ENCODE results near the gene ADCY10. TPM values are rescaled to one million over a fixed set of nuclear protein-coding genes. Genes with fewer than 3 reads are reported as not detected.
"Not testable (repeated sequence)": the region's sequence is repeated elsewhere in the genome, so short reads cannot be mapped to it uniquely, and the experiment has no call there.

The ADCY10 gene
- total RNA-seq, 8 experiments from 2014 or later: 0.04 to 1.3 (median 0.60) TPM; not detected in 1

DNA sequence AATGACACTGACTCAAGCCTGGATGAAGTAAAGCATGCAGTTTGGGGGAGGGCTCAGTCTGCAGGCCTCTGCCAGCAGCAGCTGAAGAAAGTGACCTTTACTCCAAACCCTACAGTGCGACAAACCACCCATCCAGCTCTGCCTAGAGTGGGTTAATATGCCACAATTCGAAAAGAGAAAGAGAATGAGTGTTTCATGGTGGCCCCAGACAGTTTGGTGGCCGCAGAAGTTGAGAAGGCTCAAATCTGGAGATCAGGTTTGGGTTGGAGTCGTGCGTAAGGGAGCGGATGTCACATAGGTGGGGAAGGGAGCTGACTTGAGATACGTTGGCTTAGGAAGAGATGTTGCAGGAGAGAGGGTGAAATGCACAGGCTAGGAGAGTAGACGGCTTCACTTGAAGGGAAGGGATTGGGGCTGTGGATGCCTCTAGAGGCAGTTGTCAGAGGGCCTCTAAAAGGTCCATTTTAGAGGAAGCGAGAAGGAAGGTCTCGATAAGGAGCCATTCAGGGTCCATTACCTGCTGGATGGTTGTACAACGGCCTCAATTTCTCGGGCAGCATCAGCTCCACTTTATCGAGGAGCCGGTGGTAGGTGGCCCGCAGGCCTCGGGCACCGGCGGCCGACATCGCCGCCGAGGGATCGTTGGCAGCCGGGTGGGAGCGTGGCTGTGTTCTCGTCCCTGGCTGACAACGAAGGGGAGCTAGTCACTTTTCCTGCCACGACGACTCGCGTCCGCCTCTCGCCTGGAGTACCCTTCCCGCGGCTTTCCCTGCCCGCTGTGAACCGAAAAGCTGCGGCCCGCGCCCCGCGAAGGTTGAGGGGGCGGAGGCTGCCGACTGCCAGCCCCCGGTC lies 21.5 kb upstream of the ADCY10 start:
- Histone ChIP-seq H3K4me1 (replicated peaks in 1 of 2) (peaks cover 5 to 16% of the 10 kb centered on the region in 2 donors), H3K4me3 (peak overlapping the region; percentile 54 to 75 (median 61)), H3K27ac (peak overlapping the region; percentile 97 to 99)
- WGBS, 10 experiments: 0 to 6% (median 0%) methylated on average over 2 to 35 of the region's 45 CpGs
- peak; percentile 6 to 17 (median 15) for ATAC-seq (replicated peaks in 6 of 8)
- in situ Hi-C loops (cut with MboI; ENCODE audit: low pct_unique_long_range_greater_than_20kb in 2 of 9, low sequenced_read_pairs in 9 of 9, unreplicated experiment in 9 of 9): no loop called here

DNA sequence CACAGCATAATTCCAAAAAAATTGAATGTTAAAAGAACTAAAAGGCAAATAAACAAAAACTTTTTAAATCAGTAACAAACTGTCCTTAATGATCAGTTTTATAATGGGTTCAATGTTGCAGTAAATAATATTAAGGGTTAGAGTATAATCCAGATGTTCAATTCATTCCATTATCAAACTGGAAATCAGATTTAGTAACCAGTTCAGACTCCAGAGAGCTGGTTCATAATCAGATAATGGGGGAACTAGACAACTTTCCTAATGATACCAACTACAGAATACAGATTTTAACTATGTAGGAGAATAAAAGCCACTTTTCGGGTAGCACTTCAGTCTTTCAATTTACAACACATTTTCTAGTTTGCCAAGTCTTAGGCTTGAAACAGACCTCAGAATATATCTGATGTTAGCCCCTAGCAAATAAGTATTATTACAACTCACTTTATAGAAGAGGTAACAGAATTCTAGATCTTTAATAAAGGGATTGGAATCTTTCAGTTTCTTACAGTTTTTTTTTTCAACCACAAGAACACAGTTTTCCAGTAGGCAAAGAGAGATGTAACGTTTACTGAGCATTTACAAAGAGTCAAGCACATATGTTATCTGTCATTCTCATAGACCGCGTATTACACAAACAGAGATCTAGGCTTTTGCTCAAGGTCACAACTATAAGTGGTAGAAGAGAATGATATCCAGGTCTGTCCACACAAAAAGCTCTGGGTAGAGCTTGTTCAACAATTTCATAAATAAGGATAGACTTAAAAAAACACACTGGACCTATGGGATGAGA lies 20.7 kb upstream of the ADCY10 start:
- Histone ChIP-seq H3K27ac (peak overlapping the region in 1 of 2 donors; percentile 99), H3K4me1 (replicated peaks in 1 of 2) (peaks cover 5 to 16% of the 10 kb centered on the region in 2 donors), H3K4me3 (peak overlapping the region; percentile 54 to 75 (median 61))
- in situ Hi-C loops (cut with MboI; ENCODE audit: low pct_unique_long_range_greater_than_20kb in 2 of 9, low sequenced_read_pairs in 9 of 9, unreplicated experiment in 9 of 9): no loop called here
- 3 to 38% (median 17%) methylated on average over 1 to 4 of the region's 4 CpGs; no CpG with 5 or more reads in 1 of the 10 experiments for WGBS, 10 experiments
- no peak for ATAC-seq (replicated peaks in 6 of 8)

GRCh38 chr1:167933788-167934187 lies 19.9 kb upstream of the ADCY10 start:
- 33 to 93% (median 75%) methylated on average over 2 to 4 of the region's 4 CpGs for WGBS, 10 experiments
- Histone ChIP-seq H3K4me1 (replicated peaks in 1 of 2) (peaks cover 5 to 16% of the 10 kb centered on the region in 2 donors), H3K27ac (no peak overlapping the region), H3K4me3 (peak overlapping the region in 1 of 5 donors; percentile 11)
- in situ Hi-C loops (cut with MboI; ENCODE audit: low pct_unique_long_range_greater_than_20kb in 2 of 9, low sequenced_read_pairs in 9 of 9, unreplicated experiment in 9 of 9): no loop called here
- no peak for ATAC-seq (replicated peaks in 6 of 8)

DNA sequence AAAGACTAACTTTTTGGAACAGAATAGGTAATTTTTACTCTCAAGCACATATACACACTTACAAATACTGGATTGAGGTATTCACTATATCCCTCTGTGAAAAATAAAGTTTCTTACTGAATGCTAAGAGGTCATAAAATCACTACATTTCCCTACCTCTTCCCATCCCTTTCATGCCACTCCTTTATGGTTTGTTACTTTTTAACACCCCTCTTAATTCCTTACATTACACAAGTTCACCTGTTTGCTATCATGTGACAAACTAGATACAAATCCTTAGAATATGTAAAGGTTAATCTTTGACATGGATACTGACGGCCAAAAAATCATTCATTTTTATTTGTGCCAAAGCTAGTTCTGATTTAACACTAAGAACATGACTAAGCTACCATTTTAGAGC lies 15.8 kb upstream of the ADCY10 start:
- Histone ChIP-seq H3K4me3 (no peak overlapping the region), H3K4me1 (replicated peaks in 1 of 2) (peaks cover 1 to 8% of the 10 kb centered on the region in 2 donors), H3K27ac (no peak overlapping the region)
- ATAC-seq (replicated peaks in 6 of 8): no peak
- 50 to 100% (median 72%) methylated on average over 1 of the region's 1 CpG; no CpG with 5 or more reads in 2 of the 10 experiments for WGBS, 10 experiments
- in situ Hi-C loops (cut with MboI; ENCODE audit: low pct_unique_long_range_greater_than_20kb in 2 of 9, low sequenced_read_pairs in 9 of 9, unreplicated experiment in 9 of 9): no loop called here

DNA sequence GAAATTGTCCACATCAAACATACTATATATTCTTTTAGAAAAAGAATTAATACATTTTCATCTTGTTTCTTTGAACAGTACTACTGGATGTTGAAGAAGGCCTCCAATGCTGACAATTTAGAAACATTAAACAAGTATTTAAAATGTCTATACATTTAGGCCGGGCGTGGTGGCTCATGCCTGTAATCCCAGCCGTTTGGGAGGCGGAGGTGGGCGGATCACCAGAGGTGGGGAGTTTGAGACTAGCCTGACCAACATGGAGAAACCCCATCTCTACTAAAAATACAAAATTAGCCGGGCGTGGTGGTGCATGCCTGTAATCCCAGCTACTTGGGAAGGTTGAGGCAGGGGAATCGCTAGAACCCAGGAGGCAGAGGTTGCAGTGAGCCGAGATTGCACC lies 15.0 kb upstream of the ADCY10 start:
- ATAC-seq (replicated peaks in 6 of 8); H3K4me1 ChIP-seq (replicated peaks in 1 of 2); in situ Hi-C loops (cut with MboI; ENCODE audit: low pct_unique_long_range_greater_than_20kb in 2 of 9, low sequenced_read_pairs in 9 of 9, unreplicated experiment in 9 of 9); H3K27ac ChIP-seq; H3K4me3 ChIP-seq: not testable (repeated sequence)
- WGBS, 10 experiments: 79 to 100% (median 98%) methylated on average over 2 to 9 of the region's 9 CpGs; no CpG with 5 or more reads in 3 of the 10 experiments

DNA sequence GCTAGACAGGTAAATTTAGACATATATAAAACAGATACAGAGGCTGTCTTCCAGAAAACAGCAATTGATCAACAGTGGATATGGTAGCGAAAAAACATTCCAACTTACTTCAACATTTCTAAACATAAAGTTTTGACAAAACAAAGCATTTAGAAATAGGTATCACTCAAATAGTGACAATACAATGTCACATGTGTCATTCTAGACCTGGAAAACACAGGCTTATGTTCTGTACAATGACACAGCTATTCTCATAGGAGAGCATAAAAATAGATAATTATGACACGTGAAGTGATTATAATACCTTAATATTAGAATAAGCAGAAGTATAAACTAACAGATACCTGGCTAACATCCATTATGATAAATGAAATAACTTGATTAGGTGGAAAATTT lies 14.5 kb upstream of the ADCY10 start:
- in situ Hi-C loops (cut with MboI; ENCODE audit: low pct_unique_long_range_greater_than_20kb in 2 of 9, low sequenced_read_pairs in 9 of 9, unreplicated experiment in 9 of 9): no loop called here
- Histone ChIP-seq H3K4me1 (replicated peaks in 1 of 2) (no peaks in the 10 kb centered on the region), H3K27ac (no peak overlapping the region), H3K4me3 (no peak overlapping the region)
- no peak for ATAC-seq (replicated peaks in 6 of 8)
- 89 to 100% (median 100%) methylated on average over 1 to 2 of the region's 2 CpGs for WGBS, 10 experiments

GRCh38 chr1:167927046-167927754 lies 13.3 kb upstream of the ADCY10 start:
- no peak for ATAC-seq (replicated peaks in 6 of 8)
- 60 to 93% (median 65%) methylated on average over 1 to 4 of the region's 4 CpGs; no CpG with 5 or more reads in 1 of the 10 experiments for WGBS, 10 experiments
- in situ Hi-C loops (cut with MboI; ENCODE audit: low pct_unique_long_range_greater_than_20kb in 2 of 9, low sequenced_read_pairs in 9 of 9, unreplicated experiment in 9 of 9): no loop called here
- Histone ChIP-seq H3K4me1 (replicated peaks in 1 of 2) (no peaks in the 10 kb centered on the region), H3K4me3 (no peak overlapping the region), H3K27ac (no peak overlapping the region)

GRCh38 chr1:167926486-167926997 lies 12.6 kb upstream of the ADCY10 start:
- Histone ChIP-seq H3K4me3 (no peak overlapping the region), H3K27ac (no peak overlapping the region), H3K4me1 (replicated peaks in 1 of 2) (no peaks in the 10 kb centered on the region)
- ATAC-seq (replicated peaks in 6 of 8): no peak
- in situ Hi-C loops (cut with MboI; ENCODE audit: low pct_unique_long_range_greater_than_20kb in 2 of 9, low sequenced_read_pairs in 9 of 9, unreplicated experiment in 9 of 9): no loop called here
- whole genome bisulfite sequencing, 10 experiments: 17 to 100% (median 84%) methylated on average over 1 to 6 of the region's 6 CpGs; no CpG with 5 or more reads in 2 of the 10 experiments

DNA sequence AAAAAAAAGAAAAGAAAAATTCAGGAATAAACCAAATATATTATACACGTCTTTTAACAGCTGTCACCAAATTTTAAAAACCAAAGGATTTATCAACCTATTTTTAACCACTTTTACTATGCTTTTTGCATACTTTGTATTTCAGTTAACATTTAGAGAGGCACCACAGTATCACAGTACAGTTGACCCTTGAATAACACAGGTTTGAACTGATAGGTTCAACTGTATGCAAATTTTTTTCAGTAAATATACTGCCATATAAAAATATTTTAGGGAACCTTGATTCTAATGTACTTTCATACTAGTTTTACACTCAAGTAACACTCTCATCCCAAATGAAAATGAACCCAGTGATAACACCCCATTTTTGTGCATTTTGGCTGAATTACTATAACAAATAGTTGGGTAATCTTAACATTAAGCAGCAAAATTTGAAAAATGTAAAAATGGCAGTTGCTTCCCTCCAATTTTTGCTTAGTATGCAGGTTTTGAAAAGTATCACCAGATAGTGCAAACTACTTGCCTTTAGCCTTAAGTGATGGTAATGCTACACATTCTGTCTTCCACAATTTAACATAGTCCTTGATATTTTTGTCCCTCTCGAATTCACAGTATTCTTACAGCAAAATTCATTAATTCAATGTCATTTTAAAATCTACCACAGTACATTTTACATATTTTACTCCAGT lies 10.8 kb upstream of the ADCY10 start:
- no peak for ATAC-seq (replicated peaks in 6 of 8)
- Histone ChIP-seq H3K27ac (no peak overlapping the region), H3K4me3 (no peak overlapping the region), H3K4me1 (replicated peaks in 1 of 2) (no peaks in the 10 kb centered on the region)
- in situ Hi-C loops (cut with MboI; ENCODE audit: low pct_unique_long_range_greater_than_20kb in 2 of 9, low sequenced_read_pairs in 9 of 9, unreplicated experiment in 9 of 9): no loop called here
- WGBS, 10 experiments: 67 to 100% (median 92%) methylated on average over 1 to 2 of the region's 2 CpGs

DNA sequence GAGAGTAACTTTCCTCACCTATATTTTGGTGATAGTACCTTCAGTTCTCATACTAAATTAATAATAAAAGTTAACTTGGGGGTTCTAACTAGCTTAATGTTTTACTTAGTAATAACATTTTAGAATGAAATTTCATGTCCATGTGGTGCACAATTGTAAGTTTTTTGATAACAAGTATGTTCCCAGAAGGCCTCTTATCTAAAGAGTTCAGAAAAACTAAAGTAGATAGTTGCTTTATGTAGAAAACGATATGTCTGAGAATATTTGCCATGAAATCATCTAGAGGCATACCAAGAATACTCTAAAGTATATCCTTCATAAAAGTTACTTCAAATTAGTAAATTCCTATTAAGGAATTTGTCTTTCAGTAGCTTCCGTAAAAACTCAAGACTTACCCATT lies 10.2 kb upstream of the ADCY10 start:
- no peak overlapping the region for H3K27ac ChIP-seq
- no peak for ATAC-seq (replicated peaks in 6 of 8)
- 79 to 100% (median 94%) methylated on average over 1 to 2 of the region's 2 CpGs; no CpG with 5 or more reads in 1 of the 10 experiments for WGBS, 10 experiments
- no peaks in the 10 kb centered on the region for H3K4me1 ChIP-seq (replicated peaks in 1 of 2)
- H3K4me3 ChIP-seq: no peak overlapping the region
- in situ Hi-C loops (cut with MboI; ENCODE audit: low pct_unique_long_range_greater_than_20kb in 2 of 9, low sequenced_read_pairs in 9 of 9, unreplicated experiment in 9 of 9): no loop called here

DNA sequence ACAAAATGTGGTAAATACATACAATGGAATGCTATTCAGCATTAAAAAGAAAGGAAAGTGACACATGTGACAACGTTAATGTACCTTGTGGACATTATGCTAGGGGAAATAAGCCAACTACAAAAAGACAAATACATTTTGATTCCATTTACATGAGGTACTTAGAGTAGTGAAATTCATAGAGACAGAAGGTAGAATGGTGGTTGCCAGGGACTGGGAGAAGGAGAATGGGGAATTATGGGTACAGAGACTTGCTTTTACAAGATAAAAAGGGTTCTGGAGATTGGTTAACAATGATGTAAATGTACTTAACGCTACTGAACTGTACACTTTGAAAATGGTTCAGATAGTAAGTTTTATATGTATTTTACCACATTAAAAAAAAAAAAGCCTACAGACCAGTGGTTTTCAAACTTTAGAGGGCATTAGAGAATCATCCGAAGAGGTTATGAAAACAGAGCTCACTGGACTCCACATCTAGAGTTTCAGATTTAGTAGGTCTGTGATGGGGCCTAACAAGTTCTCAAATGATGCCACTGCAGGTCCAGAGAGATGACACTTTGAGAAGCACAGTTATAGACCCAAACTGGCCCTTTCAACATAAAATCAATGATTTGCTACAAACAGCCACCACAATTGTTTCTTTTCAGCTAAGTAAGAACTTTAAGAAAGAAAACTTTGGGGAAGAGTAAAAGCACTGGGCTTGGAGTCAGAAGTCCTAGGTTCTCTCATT lies 9.6 kb upstream of the ADCY10 start:
- in situ Hi-C loops (cut with MboI; ENCODE audit: low pct_unique_long_range_greater_than_20kb in 2 of 9, low sequenced_read_pairs in 9 of 9, unreplicated experiment in 9 of 9): no loop called here
- WGBS, 10 experiments: 65 to 100% (median 92%) methylated on average over 2 to 3 of the region's 3 CpGs
- H3K27ac ChIP-seq: no peak overlapping the region
- peak in 1 of 8 experiments; percentile 37 for ATAC-seq (replicated peaks in 6 of 8)
- no peak overlapping the region for H3K4me3 ChIP-seq
- H3K4me1 ChIP-seq (replicated peaks in 1 of 2): no peaks in the 10 kb centered on the region
